DMS153 treated with DMSO at 0.1 percent for 48 hours (cell line): ENCODE results near the gene PATZ1.

ENCODE experiments used
- DNase-seq: peaks from one replicate; lab custom pipeline; 2025; ENCODE audit not compliant: unreplicated experiment; lab: John Stamatoyannopoulos, UW

Gene PATZ1

DNA sequence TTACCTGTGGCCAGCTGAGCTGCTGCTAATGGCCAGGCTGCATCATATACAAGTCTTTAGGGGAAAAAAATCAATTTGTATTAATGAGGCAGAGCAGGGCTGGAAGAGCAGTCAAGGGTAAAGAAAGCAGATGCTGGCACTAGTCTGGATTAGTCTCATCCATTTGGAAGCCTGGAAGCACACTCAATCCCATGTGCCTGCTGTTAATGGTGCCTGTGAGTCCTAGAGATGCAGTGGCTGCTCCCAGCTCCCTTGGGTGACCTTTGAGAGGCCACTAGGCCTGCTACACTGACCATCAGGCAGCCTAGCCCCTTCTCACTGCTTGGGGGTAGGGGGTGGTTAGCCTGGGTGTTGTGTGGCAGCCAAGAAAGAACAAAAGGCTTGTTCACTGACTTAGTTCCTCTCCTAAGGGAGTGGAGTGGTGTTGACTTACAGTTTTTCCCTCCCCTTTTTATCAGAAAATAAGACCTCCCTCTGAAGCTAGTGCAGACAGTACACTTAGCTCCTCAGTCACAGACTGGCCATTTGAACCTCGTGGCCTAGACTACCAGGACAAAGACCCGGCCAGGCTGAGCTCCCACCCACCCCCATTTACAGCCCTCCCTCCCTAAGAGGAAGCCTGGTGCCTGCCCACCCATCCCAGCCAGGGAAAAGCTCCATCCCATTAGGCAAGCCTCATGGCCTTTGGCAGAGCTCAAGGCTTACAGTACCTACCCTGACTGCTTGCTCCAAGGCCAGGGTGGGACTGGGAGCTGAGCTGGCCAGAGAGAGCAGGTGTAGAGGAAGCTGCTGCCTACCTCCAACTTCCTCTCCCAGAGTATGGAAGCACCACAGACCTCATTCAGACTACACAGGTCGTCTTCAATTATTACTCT is 61.6 kb downstream of the PATZ1 start:
- DNase-seq = no peak

DNA sequence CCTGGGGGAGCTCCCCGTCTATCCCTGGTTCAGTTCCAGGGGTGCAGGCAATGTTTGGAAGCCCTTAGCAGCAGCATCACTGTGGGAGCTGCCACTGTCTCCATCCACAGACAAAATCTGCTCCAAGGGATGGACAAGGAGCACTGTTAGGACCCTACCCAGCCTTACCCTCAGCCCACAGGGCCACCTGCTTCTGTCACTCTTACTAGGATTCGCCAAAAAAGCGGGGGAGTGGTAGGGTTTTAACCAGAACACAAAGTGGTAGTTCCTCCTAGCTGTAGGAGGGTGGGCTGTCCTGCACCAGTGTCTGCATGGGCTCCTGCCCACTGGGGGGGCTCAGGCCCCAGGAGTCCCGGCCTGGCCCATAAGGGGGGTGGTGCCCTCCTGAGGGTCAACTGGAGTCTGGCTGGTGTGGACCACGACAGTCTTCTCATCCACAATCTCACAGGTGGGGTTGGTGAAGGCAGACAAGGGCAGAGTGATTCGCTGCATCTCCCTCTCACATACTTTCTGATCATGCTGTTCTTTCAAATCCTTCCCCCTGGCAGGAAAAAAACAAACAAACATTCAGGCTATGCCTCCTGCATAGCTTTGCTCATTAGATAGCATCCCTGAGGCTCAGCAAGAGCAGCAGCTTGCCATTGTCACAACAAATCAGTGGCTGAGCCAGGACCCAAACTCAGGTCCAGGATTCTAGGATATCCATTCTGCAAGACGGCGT is 63.2 kb downstream of the PATZ1 start:
- no peak for DNase-seq

DNA sequence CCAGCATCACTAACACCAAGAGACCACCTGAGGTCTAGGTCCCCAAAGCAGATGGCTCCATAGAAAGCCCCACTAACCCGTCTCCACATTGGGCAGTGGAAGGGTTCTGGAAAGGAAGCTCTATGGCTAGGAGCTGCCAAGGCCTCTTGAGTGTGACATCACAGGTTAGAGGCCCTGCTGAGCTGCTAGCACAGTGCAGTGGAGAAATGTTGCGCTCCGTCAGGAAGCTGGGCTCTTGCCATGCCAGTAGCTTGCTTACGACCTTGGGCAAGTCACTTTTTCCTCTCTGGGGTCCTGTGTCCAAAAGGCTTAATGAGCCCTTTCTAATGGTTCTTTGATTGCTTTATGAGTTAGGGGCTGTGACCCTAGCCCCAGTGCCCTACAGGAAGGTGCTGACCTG is 64.4 kb downstream of the PATZ1 start:
- DNase-seq = no peak

DNA sequence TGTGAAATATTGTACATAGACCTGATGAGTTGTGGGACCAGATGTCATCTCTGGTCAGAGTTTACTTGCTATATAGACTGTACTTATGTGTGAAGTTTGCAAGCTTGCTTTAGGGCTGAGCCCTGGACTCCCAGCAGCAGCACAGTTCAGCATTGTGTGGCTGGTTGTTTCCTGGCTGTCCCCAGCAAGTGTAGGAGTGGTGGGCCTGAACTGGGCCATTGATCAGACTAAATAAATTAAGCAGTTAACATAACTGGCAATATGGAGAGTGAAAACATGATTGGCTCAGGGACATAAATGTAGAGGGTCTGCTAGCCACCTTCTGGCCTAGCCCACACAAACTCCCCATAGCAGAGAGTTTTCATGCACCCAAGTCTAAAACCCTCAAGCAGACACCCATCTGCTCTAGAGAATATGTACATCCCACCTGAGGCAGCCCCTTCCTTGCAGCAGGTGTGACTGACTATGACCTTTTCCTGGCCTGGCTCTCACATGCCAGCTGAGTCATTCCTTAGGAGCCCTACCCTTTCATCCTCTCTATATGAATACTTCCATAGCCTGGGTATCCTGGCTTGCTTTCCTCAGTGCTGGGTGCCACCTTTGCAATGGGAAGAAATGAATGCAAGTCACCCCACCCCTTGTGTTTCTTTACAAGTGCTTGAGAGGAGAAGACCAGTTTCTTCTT is 66.2 kb downstream of the PATZ1 start:
- no peak for DNase-seq

DNA sequence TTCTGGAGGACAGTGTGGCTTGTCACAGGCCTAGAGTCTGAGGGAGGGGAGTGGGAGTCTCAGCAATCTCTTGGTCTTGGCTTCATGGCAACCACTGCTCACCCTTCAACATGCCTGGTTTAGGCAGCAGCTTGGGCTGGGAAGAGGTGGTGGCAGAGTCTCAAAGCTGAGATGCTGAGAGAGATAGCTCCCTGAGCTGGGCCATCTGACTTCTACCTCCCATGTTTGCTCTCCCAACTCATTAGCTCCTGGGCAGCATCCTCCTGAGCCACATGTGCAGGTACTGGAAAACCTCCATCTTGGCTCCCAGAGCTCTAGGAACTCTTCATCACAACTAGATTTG is 66.8 kb downstream of the PATZ1 start:
- DNase-seq = no peak

DNA sequence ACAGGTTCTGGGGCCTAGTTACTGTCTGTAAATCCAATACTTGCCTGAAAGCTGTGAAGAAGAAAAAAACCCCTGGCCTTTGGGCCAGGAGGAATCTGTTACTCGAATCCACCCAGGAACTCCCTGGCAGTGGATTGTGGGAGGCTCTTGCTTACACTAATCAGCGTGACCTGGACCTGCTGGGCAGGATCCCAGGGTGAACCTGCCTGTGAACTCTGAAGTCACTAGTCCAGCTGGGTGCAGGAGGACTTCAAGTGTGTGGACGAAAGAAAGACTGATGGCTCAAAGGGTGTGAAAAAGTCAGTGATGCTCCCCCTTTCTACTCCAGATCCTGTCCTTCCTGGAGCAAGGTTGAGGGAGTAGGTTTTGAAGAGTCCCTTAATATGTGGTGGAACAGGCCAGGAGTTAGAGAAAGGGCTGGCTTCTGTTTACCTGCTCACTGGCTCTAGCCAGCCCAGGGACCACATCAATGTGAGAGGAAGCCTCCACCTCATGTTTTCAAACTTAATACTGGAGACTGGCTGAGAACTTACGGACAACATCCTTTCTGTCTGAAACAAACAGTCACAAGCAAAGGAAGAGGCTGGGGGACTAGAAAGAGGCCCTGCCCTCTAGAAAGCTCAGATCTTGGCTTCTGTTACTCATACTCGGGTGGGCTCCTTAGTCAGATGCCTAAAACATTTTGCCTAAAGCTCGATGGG is 67.4 kb downstream of the PATZ1 start:
- DNase-seq = no peak

DNA sequence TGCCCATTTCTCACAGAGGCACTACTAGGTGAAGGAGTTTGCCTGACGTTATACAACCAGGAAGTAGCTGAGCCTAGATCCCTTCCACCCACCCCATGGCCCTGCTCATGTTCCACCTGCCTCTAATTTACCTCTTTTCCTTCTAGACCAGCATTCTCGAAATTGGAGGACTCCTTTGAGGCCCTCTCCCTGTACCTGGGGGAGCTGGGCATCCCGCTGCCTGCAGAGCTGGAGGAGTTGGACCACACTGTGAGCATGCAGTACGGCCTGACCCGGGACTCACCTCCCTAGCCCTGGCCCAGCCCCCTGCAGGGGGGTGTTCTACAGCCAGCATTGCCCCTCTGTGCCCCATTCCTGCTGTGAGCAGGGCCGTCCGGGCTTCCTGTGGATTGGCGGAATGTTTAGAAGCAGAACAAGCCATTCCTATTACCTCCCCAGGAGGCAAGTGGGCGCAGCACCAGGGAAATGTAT is 68.0 kb downstream of the PATZ1 start:
- no peak for DNase-seq

DNA sequence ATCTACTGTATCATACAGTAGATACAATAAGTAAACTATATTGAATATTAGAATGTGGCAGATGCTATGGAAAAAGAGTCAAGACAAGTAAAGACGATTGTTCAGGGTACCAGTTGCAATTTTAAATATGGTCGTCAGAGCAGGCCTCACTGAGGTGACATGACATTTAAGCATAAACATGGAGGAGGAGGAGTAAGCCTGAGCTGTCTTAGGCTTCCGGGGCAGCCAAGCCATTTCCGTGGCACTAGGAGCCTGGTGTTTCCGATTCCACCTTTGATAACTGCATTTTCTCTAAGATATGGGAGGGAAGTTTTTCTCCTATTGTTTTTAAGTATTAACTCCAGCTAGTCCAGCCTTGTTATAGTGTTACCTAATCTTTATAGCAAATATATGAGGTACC is 68.4 kb downstream of the PATZ1 start:
- DNase-seq = no peak

DNA sequence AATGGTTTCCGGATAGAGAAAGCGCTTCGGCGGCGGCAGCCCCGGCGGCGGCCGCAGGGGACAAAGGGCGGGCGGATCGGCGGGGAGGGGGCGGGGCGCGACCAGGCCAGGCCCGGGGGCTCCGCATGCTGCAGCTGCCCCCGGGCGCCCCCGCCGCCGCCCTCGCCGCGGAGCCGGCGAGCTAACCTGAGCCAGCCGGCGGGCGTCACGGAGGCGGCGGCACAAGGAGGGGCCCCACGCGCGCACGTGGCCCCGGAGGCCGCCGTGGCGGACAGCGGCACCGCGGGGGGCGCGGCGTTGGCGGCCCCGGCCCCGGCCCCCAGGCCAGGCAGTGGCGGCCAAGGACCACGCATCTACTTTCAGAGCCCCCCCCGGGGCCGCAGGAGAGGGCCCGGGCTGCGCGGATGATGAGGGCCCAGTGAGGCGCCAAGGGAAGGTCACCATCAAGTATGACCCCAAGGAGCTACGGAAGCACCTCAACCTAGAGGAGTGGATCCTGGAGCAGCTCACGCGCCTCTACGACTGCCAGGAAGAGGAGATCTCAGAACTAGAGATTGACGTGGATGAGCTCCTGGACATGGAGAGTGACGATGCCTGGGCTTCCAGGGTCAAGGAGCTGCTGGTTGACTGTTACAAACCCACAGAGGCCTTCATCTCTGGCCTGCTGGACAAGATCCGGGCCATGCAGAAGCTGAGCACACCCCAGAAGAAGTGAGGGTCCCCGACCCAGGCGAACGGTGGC is 69.5 kb downstream of the PATZ1 start:
- no peak for DNase-seq
